NK-92 (cell line): ENCODE data around the gene RRM2.

Source experiments
- DNase-seq: peaks from one replicate; lab custom pipeline; 2025; ENCODE audit not compliant: unreplicated experiment; lab: John Stamatoyannopoulos, UW

The RRM2 gene

GRCh38 chr2:10151462-10151861 lies 28.9 kb downstream of the RRM2 start:
- DNase-seq = no peak

- no peak for DNase-seq
Observed at GRCh38 chr2:10157293-10157692, 34.8 kb downstream of the RRM2 start.

- DNase-seq = no peak
Observed at GRCh38 chr2:10158681-10159080, 36.1 kb downstream of the RRM2 start.

GRCh38 chr2:10159086-10159485 lies 36.5 kb downstream of the RRM2 start:
- no peak for DNase-seq

GRCh38 chr2:10159581-10160131 lies 37.1 kb downstream of the RRM2 start:
- DNase-seq = no peak

GRCh38 chr2:10160203-10160955 lies 37.8 kb downstream of the RRM2 start:
- no peak for DNase-seq

GRCh38 chr2:10161206-10161931 lies 38.8 kb downstream of the RRM2 start:
- DNase-seq = no peak

GRCh38 chr2:10161961-10162441 lies 39.5 kb downstream of the RRM2 start:
- DNase-seq = no peak

- no peak for DNase-seq
Observed at GRCh38 chr2:10162586-10163497, 40.3 kb downstream of the RRM2 start.

GRCh38 chr2:10163498-10164486 lies 41.3 kb downstream of the RRM2 start:
- no peak for DNase-seq

- no peak for DNase-seq
Observed at GRCh38 chr2:10164601-10165000, 42.1 kb downstream of the RRM2 start.

GRCh38 chr2:10165282-10165681 lies 42.7 kb downstream of the RRM2 start:
- no peak for DNase-seq

- DNase-seq = no peak
Observed at GRCh38 chr2:10165861-10166675, 43.5 kb downstream of the RRM2 start.

GRCh38 chr2:10166676-10167292 lies 44.2 kb downstream of the RRM2 start:
- DNase-seq = no peak

GRCh38 chr2:10167316-10167715 lies 44.8 kb downstream of the RRM2 start:
- DNase-seq = no peak

GRCh38 chr2:10168221-10168620 lies 45.7 kb downstream of the RRM2 start:
- no peak for DNase-seq

- no peak for DNase-seq
Observed at GRCh38 chr2:10169053-10169578, 46.6 kb downstream of the RRM2 start.

GRCh38 chr2:10169581-10169980 lies 47.0 kb downstream of the RRM2 start:
- no peak for DNase-seq
